ENCODE results near the gene CDKN2AIPNL.

GRCh38 chr5:134427540-134428041 lies 15.9 kb upstream of the CDKN2AIPNL start:
- TF ChIP-seq CTCF (IDR thresholded peaks at IDR 0.05; ENCODE audit: borderline replicate concordance, extremely low read depth, low read length, poor library complexity, severe bottlenecking) (no peak), EZH2 (IDR thresholded peaks at IDR 0.05; ENCODE audit: borderline replicate concordance, low read depth, low read length, severe bottlenecking) (no peak)

Measured in DND-41 (cell line).